HG03066 (cell line): ENCODE data around the gene ABCF2.

Source experiments
- ATAC-seq: cut with Tn5 transposase; IDR thresholded peaks from one replicate; pipeline ENCODE4 v1.9.1; 2021; ENCODE audit warnings: low read depth; ENCODE audit not compliant: unreplicated experiment

The ABCF2 gene

DNA sequence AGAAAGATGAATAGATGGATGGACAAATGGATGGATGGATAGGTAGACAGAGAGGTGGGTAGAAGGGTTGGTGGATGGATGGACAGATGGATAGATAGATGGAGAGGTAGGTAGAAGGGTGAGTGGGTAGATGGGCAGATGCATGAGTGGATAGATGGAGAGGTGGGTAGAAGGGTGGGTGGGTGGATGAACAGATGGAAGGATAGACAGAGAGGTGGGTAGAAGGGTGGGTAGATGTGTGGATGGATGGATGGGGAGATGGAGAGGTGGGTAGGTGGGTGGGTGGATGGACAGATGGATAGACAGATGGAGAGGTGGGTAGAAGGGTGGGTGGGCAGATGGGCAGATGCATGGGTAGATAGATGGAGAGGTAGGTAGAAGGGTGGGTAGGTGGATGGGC is 29.1 kb downstream of the ABCF2 start:
- no peak for ATAC-seq

DNA sequence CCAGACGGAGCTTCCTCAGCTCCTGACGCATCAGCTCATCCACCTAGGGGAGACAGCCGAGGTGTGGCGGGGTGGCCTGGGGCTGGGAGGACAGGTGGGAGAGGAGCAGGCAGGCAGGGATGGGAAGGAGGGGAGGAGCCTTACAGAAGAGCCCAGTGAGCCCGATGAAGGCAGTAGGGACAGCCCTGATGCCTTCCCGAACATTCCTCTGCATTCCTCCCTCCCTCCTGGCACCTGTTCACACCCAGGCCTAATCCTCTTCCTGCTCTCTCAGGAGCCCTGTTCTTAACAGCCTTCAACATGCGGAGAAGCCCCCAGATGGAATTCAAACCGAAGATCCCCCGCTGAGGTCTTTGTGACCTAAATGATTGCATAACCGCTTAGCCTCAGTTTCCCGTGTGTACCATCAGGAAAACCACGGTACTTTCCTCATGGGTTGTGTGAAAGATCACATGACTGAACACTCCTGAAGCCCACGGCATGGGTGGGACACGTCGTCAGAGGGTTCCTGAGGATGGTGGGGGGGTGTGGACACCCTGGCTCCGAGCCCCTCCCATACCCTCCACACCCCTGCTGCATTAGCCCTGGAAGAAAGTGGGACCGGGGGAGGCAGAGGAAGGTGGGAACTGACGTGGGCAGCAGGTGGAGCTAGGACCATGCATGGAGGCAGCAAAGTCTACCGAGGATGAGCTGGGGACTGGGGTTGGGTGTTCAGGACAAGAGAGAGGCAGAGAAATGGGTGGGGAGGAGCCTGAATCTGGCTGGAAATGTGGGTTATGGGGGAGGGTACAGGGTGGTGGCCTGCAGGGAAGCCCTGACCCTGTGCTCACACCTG is 31.2 kb downstream of the ABCF2 start:
- ATAC-seq: no peak

DNA sequence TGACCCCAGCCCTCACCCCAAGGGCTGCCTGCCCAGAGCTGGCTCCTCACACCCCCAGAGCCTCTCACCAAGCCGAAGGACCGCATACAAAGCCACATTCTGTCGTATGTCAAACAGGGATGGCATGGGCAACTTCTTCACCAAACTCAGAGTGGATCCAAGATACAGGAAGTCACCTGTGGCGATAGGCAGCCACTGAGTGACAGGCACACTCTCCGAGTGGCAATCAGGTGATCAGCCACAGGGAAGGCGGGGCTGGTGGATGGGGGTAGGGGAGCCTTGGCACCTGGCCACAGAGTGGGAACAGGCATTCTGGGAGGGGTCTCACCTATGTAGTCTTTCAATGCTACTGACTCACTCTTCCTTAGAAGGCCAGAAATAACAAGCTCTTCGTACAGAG is 32.8 kb downstream of the ABCF2 start:
- no peak for ATAC-seq

DNA sequence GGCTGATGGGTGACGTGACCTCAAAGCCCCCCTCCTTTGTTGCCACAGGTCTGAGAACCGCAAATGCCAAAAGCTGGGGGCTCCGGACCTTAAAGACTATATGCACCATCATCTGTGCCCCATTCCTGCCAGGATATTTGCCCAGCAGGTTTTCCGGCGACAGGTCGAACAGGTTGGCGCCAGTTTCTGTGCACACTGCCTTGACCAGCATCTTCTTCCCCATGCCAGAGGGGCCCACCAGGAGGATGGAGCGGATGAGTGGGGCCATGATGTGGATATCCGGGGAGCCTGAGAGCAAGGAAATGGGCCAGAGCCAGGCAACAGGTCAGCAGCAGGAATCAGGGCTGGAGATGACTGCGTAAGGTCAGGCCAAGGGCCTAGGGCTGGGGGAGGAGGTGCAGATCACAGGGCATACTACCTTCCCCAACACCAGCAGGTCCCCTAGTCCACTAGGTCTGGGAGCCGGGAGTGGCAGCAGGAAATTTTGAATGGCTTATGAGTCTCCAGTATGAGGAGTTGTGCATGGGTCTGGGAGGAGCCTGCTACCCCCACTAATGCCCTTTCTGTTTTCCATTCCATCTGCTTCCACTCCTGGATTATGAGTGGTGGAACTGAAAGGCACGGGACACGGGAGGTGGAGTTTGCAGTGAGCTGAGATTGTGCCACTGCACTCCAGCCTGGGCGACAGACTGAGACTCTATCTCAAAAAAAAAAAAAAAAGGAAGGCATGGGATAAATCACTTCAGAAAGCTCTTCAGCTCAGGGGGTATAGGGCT is 33.6 kb downstream of the ABCF2 start:
- no peak for ATAC-seq

DNA sequence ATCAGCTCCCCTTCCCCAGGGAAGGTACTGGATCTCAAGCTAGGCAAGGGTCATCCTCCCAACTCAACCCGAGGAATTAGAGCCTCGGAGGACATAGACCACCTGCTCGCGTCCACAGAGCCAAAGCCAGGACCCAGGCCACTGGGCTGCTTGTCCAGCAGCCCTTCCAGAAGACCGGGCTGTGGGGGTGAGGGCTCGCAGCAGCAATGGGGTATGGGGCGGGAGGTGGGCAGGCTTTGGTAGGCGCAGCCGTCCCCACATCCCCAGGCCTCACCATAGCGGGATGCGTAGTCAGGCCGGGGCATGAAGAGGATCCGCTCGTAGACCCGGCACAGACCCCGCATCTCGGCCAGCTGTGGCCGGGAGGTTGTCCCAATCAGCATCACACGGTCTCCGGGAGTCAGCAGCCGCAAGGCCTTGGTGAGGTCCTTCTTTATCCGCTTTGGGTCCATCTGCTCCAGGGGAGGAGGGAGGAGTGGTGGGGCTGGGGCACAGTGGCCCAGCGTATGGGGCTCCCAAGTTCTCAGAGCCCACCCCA is 34.9 kb downstream of the ABCF2 start:
- ATAC-seq: no peak

DNA sequence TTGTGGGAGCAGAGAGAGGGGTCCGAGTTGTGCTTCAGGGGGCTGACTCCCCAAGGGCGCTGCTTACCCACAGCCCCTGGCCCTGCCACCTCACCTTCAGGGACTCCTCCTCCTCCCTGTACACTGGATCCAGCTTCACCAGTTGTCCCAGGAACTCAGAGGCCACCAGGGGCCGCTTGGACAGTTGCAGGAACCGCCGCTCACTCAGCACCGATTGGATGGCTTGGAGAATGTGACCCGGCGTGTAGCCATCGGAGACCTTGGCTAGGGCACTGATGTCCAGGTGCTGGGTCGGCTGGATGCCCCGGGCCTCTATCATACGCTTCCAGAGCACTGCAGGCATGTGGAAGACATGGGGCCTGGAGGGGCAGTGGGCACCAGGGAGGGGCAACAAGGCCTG is 35.5 kb downstream of the ABCF2 start:
- ATAC-seq: no peak

DNA sequence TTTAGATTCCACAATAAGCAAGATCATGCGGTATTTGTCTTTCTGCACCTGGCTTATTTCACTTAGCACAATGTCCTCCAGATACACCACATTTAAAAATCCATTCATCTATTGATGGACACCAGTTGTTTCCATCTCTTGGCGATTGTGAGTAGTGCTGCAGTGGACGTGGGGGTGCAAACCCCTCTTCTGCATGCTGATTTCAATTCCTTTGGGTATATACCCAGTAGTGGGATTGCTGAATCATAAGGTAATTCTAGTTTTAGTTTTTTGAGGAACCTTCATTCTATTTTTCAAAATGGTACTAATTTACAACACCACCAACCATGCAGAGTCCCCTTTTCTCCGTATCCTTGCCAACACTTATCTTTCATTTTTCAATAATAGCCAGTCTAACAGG is 38.0 kb downstream of the ABCF2 start:
- no peak for ATAC-seq

DNA sequence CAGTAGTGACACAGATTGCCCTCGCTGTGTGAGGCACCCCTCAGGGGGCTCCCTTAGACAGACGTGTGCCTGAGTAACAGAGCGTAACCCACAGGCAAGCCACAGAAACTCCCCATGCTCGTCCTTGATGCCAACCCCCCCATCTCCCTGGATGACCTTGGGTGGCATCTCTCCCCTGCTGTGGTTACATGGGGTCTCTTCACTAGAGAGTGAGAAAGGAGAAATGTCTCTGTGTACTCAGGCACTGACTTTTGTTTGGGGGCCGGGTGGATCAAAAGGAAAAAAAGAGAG is 38.8 kb downstream of the ABCF2 start:
- no peak for ATAC-seq

DNA sequence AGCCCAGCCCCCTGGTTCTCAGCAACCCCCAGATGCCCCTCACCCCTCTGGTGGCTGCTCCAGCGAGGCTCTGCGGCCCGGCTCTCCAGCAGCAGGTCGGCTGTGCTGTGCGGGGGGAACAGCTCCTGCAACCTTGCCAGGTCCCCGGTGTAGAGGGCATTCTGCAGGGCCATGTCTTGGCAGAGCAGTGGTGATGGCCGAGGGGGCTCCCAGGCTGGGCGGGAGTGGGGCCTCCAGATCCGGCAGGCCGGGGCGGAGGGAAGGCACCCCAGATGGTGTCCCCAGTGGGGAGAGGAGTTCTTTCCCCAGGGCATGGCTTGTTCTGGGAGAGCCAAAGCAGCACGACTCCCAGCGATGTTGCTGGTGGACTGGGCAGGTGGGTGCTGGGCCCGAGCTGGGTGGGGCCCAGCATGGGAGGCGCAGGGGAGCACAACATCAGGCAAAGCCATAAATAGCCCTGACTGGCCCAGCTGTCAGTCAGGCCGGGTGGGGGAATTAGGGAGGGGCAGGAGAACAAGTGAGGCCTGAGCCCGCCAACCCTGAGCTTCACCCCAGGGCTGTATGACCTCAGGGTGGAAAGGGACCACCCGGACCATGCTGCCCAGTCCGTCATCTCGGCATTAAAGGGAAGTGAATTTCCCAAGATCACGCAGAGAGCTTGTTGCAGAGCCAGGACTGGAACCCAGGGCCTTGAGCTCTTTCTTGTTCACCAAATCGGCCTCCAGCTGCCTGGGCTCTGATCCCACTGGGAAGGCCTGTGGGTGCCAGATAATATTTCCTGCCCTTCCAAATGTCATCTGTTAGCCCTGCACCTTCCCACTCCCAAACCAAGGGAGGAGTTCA is 39.4 kb downstream of the ABCF2 start:
- no peak for ATAC-seq

DNA sequence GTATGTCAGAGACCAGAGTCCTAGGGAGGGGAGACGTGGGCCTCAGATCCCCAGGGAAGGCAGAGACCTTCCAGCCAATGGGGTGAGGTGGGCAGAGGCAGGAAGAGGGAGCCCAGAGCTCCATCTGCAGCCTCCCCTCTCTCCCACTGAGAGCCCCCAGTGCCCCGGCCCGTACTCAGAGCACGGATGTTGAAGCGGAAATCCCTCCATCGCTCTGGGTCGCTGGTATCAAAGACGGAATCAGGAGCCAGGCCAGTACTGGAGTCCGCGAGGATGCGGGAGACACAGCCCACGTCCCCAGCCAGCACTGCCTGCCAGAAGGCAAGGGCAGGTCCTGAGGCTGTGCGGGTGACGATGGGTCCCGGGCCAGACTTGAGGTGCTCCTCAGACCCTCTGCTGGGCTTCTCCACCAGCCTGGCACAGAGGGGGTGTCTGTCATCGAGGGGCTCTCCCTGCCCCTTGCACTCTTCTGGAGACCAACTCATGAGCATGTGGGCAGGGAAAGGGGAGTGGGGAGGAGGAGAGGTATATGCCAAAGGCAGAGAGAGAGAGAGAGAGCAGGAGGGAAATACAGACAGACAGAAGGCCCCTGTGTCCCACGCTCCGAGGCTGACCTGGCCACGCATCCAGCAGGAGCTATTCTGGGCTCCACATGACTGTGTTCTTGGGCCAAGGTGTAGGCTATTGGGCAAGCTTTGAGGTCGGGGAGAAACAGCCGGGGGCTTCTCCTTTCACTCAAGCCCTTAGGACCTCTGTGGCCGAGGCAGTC is 40.2 kb downstream of the ABCF2 start, which contains the start of gene ASB10:
TSS of gene ASB10 (minus strand) at position 611 of the 769 bp plus-strand sequence. CDS start at position 491, 120 bp downstream.
- ATAC-seq: no peak

DNA sequence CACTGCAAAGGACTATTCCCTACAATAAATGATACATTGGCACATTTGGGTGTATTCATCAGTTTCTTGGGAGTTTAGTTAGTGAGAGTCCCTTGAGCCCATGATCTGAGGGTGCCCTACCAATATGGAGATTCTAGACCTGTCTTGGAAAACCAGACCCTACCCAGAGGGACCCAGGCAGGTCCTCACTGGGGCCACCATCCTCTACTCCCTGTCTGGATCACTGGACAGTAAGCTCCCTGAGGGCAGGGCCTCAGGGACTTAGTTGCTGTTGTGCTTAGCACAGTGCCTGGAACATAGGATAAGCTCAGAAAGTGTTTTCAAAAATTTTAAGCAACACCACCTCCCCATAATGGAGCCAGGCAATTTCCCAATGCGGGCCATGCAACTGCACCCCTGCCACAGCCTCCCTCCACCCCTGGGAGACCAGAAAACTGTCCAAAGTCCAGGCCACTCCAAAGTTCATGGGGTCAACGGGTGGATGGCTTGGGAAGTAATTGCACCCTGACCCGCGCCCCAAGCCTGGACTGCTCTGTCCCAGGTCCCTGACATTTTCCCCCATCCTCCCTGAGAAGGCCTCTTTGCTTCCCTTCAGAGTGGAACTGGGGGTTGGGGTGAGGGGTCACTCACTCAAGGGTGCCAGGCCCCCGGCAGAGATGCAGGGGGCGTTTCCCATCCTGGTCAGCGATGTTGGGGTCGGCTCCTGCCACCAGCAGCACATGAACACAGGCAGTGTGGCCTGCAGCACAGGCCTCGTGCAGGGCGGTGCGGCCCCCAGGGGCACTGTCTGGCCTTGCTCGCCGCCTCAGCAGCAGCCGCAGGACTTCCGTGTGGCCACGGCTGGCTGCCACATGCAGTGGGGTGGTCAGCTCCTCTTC is 41.0 kb downstream of the ABCF2 start:
- no peak for ATAC-seq

DNA sequence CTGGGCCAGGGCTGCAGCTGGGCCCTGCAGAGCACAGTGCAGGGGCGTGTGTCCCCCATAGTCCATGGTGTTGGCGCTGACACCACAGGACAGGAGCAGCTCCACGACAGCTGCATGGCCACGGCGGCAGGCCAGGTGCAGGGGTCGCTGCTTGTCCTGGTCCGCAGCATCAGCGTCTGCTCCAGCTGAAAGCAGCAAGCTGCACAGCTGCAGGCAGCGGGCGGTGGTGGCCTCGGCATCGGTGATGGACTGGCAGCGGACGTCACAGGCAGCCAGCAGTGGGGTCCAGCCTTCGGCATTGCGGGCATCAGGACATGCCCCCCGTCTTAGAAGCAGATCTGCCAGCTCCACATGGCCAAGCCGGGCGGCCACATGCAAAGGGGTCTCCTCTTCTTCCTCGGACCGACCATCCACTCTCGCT is 46.0 kb downstream of the ABCF2 start:
- ATAC-seq: no peak

DNA sequence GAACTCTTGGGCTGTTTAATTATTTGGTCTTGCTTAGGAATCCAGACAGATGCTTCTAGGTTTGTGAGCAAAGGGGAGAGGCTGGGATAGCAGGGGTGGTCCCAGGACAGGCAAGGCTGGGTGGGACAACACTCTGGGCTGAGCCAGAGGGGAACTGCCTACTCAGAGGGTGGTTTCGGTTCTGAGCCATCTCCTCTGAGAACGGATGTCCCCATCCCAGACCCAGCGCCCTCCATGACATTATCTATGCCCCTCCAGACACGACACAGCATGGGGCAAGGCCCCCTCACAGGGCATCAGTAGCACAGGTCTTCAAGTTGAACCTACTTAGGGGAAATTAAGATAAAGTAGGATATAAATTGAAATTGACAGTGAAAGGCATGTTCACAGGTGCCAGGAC is 47.1 kb downstream of the ABCF2 start:
- ATAC-seq: no peak

DNA sequence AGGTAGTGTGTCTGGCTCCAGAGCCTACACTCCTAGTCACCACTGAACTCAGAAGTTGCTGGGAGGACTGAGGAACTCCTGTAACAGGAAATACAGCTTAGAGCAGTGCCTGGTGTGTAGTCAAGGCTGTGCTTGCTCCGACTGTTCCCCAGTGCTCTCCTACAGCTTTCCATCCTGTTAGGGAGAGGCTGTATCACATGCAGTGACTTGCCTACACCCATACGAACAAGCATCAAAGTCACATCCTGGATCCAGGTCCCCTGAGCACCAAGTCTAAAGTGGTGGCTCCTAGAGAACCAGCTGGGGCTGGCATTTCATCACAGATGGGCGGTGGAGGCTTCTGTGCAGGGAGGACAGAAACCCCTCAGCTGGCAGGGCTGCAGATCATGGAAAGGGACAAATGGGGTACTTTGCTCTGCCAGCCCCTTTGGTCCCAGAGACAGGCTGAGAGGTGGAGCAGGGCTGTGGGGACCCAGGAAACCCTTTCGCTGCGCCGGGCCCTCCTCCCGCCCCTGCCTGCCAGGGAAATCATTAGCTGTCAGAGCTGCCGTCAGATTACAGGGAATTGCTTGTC is 47.6 kb downstream of the ABCF2 start:
- no peak for ATAC-seq

DNA sequence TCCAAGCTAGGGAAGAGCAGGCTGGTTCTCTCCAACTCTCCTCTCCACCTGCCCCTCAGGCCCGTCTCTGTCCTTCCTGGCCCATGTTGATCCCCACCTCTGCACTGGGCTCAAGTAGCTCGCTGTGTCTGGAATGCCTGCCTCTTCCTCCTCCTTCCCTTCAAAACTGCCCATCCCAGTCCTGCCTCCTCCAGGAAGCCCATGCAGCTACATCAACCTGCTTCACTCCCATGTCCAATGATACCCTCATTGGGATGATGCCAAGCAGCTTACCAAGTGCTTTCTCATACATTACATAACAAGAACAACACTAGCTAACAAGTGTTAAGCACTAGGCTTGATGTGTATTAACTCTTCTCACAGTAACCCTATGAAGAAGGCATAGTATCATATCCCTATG is 48.2 kb downstream of the ABCF2 start:
- no peak for ATAC-seq

DNA sequence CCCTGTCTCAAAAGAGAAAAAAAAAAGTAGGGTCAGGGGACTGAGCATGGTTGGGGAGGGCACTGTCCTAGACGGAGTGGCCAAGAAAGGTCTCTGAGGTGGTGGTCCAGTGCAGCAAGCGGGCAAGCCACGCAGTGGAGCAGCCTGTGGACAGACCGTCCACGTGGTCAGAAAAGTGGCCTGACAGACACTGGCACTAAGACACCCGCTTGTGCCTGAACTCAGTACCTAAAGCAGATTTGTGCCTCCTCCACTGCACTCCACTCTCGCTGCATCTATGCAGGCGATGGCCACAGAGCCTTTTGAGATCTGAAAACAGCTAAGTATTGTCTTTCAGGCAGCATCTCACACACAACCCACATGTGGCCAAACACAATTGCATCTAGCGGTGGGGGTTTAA is 48.8 kb downstream of the ABCF2 start:
- ATAC-seq: no peak

DNA sequence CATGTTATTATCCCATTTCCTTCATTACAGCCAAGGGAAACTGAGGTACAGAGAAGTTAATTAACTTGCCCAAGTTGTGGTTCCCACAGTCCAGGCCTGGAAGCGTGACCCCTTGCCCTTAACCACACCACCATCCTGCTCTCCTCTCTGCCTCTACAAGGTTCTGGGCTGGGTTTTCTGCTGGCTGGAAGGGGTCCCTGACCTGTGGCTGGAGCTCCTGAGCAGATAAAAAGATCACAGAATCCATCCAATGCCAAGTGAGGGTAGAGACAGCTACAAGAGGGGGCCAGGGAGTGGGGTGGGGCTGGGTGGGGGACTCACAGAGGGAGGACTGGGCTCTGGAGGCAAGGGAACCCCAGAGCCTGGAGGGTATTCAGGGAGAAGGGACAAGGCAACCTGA is 49.7 kb downstream of the ABCF2 start:
- ATAC-seq: no peak

DNA sequence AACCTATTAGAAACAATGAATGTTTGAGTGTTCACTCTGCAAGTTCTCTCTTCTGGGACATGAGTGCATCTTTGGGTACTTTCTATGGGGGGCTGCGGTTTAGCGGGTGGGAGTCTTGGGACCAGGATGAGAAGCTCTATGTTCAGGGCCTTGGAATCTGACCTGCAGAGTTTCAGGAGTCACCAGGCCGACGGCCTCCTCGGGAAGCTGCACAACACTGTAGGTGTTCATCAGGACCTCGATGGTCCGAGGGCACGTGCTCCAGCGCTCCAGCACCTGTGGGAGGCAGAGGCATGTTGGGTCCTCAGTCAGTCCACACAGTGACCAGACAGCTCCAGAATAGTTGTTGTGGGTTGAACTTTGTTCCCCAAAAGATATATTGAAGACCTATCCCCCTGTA is 50.6 kb downstream of the ABCF2 start:
- no peak for ATAC-seq

DNA sequence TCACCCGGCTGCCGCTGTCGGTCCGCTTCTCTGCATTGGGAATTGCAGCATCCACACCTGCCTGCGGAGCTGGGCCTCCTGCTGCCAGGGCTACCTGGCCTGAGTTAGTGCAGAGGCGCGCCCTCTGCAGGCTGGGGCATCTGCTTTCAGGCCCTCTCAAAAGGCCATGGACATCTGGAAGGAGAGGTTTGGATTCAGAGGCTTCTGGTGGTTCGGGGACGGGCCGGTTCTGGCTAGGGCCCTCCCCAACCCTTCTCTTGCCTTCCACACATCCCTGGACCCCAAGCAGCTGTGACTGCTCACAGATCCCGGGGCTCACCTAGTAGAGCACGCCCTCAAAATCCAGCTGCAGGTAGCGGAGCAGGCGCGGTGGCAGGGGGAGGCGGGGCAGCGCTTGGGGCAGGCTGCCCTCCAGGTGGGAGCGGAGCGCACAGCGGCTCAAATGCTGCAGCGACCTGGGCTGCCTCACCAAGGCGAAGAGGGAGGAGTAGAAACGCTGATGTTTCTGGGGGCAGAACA is 51.2 kb downstream of the ABCF2 start:
- no peak for ATAC-seq
